K562 (cell line): ENCODE results near the gene ABCA3. TPM values are rescaled to one million over a fixed set of nuclear protein-coding genes. Genes with fewer than 3 reads are reported as not detected.

Experiments
- ATAC-seq: fragments of 200-7000 bp; cut with Tn5 transposase; 3 replicates; pipeline ENCODE4 v1.9.1; 2020; ENCODE audit warnings: moderate library complexity
- BruUV-seq: library from RNA; stranded (reverse); fragments of 400-500 nt; replicated peaks from 2 replicates; lab custom pipeline; 2021; lab: Mats Ljungman, UMichigan
- CTCF ChIA-PET: fragments of 300-600 bp; formaldehyde crosslinking; extraction: SDS; loops from one replicate; lab custom pipeline; 2021; ENCODE audit warnings: low intra/inter-chr PET ratio; lab: Yijun Ruan, JAX
- POLR2A ChIA-PET: fragments of 300-600, 350-650 bp; sonication (Branson Sonifier 250); formaldehyde crosslinking; extraction: SDS; loops from one replicate; lab custom pipeline; 2021; ENCODE audit warnings: antibody characterized with exemption, inconsistent platforms; lab: Yijun Ruan, JAX
- DNase-seq, 4 experiments: peaks; one replicate each; pipeline versions ENCODE4 v3.0.0 to v3.0.0-alpha.2; 2011 to 2018; ENCODE audit warnings: low spot score in 3 of 4, mixed read lengths in 3 of 4; ENCODE audit errors: extremely low read depth in 1 of 4
- FAIRE-seq: peaks from 2 replicates; lab custom pipeline; 2011; peaks lifted over from hg19 to GRCh38; lab: Jason Lieb, UNC
- H2AFZ ChIP-seq: 2 replicates; pipeline ENCODE4 v1.6.0; 2011; ENCODE audit warnings: low read depth, low read length, control low read depth, inconsistent platforms
- H3K27ac ChIP-seq: fragments of 200-600 bp; 3 replicates; pipeline ENCODE4 v1.8.0; 2011; ENCODE audit warnings: low read depth, mild to moderate bottlenecking, control low read depth, inconsistent platforms, low read length, moderate library complexity, mixed read lengths; ENCODE audit errors: extremely low read depth
- H3K27me3 ChIP-seq, 2 experiments: fragments of 300-600 bp in 1 of 2; 2 replicates in 1 of 2; 3 replicates in 1 of 2; pipeline versions ENCODE4 v1.6.0 to v1.8.0; 2011; ENCODE audit warnings: inconsistent platforms in 2 of 2, low read length in 2 of 2, mild to moderate bottlenecking in 1 of 2, mixed read lengths in 1 of 2, moderate library complexity in 1 of 2; ENCODE audit not compliant: control insufficient read depth in 2 of 2, insufficient read depth in 2 of 2
- H3K36me3 ChIP-seq: fragments of 300-600 bp; 3 replicates; pipeline ENCODE4 v1.8.0; 2011; ENCODE audit warnings: mild to moderate bottlenecking, low read length, inconsistent platforms; ENCODE audit not compliant: control insufficient read depth, insufficient read depth
- H3K4me1 ChIP-seq, 2 experiments: fragments of 200-600 bp in 1 of 2; replicated peaks in 1 of 2; 2 replicates in 1 of 2; 3 replicates in 1 of 2; pipeline versions ENCODE4 v1.5.1 to v1.8.0; 2011; ENCODE audit warnings: inconsistent platforms in 2 of 2, low read length in 2 of 2, mild to moderate bottlenecking in 1 of 2, mixed read lengths in 1 of 2, moderate library complexity in 1 of 2; ENCODE audit not compliant: control insufficient read depth in 2 of 2, insufficient read depth in 2 of 2
- H3K4me2 ChIP-seq: 2 replicates; pipeline ENCODE4 v1.6.1; 2011; ENCODE audit warnings: low read length, control low read depth, inconsistent platforms, mixed read lengths; ENCODE audit not compliant: insufficient read depth
- H3K4me3 ChIP-seq: fragments of 200-600 bp; sonication (generic), shearing (Covaris generic); 2 replicates; pipeline ENCODE4 v1.5.1; 2016; ENCODE audit warnings: control low read depth, inconsistent platforms
- H3K79me2 ChIP-seq: fragments of 200-600 bp; 3 replicates; pipeline ENCODE4 v1.8.0; 2011; ENCODE audit warnings: low read length, inconsistent platforms; ENCODE audit not compliant: control insufficient read depth, insufficient read depth
- H3K9ac ChIP-seq, 2 experiments: 2 replicates each; pipeline versions ENCODE4 v1.6.0 to v1.6.1; 2011; ENCODE audit warnings: low read depth in 2 of 2, low read length in 2 of 2, control low read depth in 1 of 2, inconsistent platforms in 1 of 2, mild to moderate bottlenecking in 1 of 2, mixed read lengths in 1 of 2; ENCODE audit not compliant: insufficient read depth in 1 of 2
- H3K9me1 ChIP-seq: one replicate; pipeline ENCODE4 v1.6.0; 2011; ENCODE audit warnings: inconsistent platforms, mild to moderate bottlenecking, low read length, moderate library complexity; ENCODE audit not compliant: control insufficient read depth, insufficient read depth
- H3K9me3 ChIP-seq: replicated peaks from 2 replicates; pipeline ENCODE4 v1.5.1; 2011; ENCODE audit warnings: low read depth, low read length, inconsistent platforms; ENCODE audit not compliant: control insufficient read depth, insufficient read depth
- H4K20me1 ChIP-seq: replicated peaks from 2 replicates; pipeline ENCODE4 v1.6.1; 2011; ENCODE audit warnings: low read length, inconsistent platforms, mixed read lengths; ENCODE audit not compliant: control insufficient read depth, insufficient read depth
- CCNT2 ChIP-seq: IDR thresholded peaks from 2 replicates; pipeline ENCODE4 v1.6.1; 2011; ENCODE audit warnings: borderline replicate concordance, low read depth, mild to moderate bottlenecking, moderate library complexity, mixed read lengths, low read length; ENCODE audit not compliant: insufficient read length; ENCODE audit errors: extremely low read depth
- EWSR1 ChIP-seq: fragments of 450-650 bp; IDR thresholded peaks from 2 replicates; pipeline ENCODE4 v1.6.1; 2018; ENCODE audit warnings: borderline replicate concordance, mild to moderate bottlenecking, low read depth, moderate library complexity; ENCODE audit not compliant: partially characterized antibody
- FOXM1 ChIP-seq, 2 experiments: fragments of 450-650 bp in 1 of 2; sonication (generic) in 1 of 2; formaldehyde crosslinking in 1 of 2; IDR thresholded peaks; 2 replicates each; pipeline versions ENCODE4 v1.6.1 to v1.9.0; 2017 to 2022; ENCODE audit warnings: low read depth in 2 of 2, mild to moderate bottlenecking in 2 of 2, missing genetic modification reagents in 1 of 2, moderate library complexity in 1 of 2
- HDAC1 ChIP-seq, 2 experiments: fragments of 450-650 bp; IDR thresholded peaks; 2 replicates each; pipeline ENCODE4 v1.6.1; 2016 to 2017; ENCODE audit warnings: inconsistent platforms in 1 of 2, mild to moderate bottlenecking in 1 of 2, moderate library complexity in 1 of 2
- MTA2 ChIP-seq: fragments of 450-650 bp; IDR thresholded peaks from 2 replicates; pipeline ENCODE4 v1.6.1; 2016; ENCODE audit warnings: low read depth
- NELFE ChIP-seq: IDR thresholded peaks from 2 replicates; pipeline ENCODE4 v1.6.1; 2011; ENCODE audit warnings: mild to moderate bottlenecking; ENCODE audit not compliant: insufficient read depth, insufficient read length
- PHB ChIP-seq: fragments of 250-450 bp; sonication (Bioruptor Pico); IDR thresholded peaks from 2 replicates; pipeline ENCODE4 v1.5.0; 2021
- PHF20 ChIP-seq: fragments of 450-650 bp; IDR thresholded peaks from 2 replicates; pipeline ENCODE4 v1.6.1; 2018; ENCODE audit not compliant: partially characterized antibody
- POU5F1 ChIP-seq: fragments of 150-350 bp; IDR thresholded peaks from 2 replicates; pipeline ENCODE4 v1.6.1; 2014; ENCODE audit warnings: borderline replicate concordance, low read length, low read depth, mild to moderate bottlenecking; ENCODE audit not compliant: partially characterized antibody
- RBM25 ChIP-seq: fragments of 200-400 bp; formaldehyde crosslinking; IDR thresholded peaks from 2 replicates; pipeline ENCODE4 v1.6.1; 2018; ENCODE audit warnings: low read length, low read depth, moderate library complexity; ENCODE audit not compliant: severe bottlenecking
- TARDBP ChIP-seq: fragments of 450-650 bp; IDR thresholded peaks from 2 replicates; pipeline ENCODE4 v1.6.1; 2016
- ZNF347 ChIP-seq: fragments of 450-650 bp; formaldehyde crosslinking; IDR thresholded peaks from 2 replicates; pipeline ENCODE4 v1.4.0; 2020; ENCODE audit warnings: low read depth, mild to moderate bottlenecking, moderate library complexity
- ZNF668 ChIP-seq: fragments of 250-450 bp; sonication (Bioruptor Pico); IDR thresholded peaks from 2 replicates; pipeline ENCODE4 v1.8.0; 2022; ENCODE audit warnings: mild to moderate bottlenecking, inconsistent platforms
- ZNF830 ChIP-seq: fragments of 250-450 bp; sonication (Bioruptor Pico); IDR thresholded peaks from 2 replicates; pipeline ENCODE4 v1.5.0; 2021; ENCODE audit warnings: mild to moderate bottlenecking
- ZZZ3 ChIP-seq: fragments of 450-650 bp; IDR thresholded peaks from 2 replicates; pipeline ENCODE4 v1.6.1; 2016; ENCODE audit warnings: antibody characterized with exemption, mild to moderate bottlenecking, moderate library complexity
- WGBS: fragments of 100-300 bp; shearing (Covaris generic); methylation state at CpG from one replicate; pipeline ENCODE4 v1.1.6; 2016; ENCODE audit warnings: low coverage, mixed read lengths; ENCODE audit not compliant: insufficient coverage; ENCODE audit errors: missing lambda C conversion rate; 5-methylcytosine and 5-hydroxymethylcytosine counted together
- in situ Hi-C: fragments of 300-500 bp; cut with MboI; formaldehyde crosslinking; loops from 4 replicates; pipeline ENCODE4 v1.15.0; 2018; ENCODE audit warnings: inconsistent platforms, mixed read lengths
- intact Hi-C: fragments of 100-400 bp; cut with micrococcal nuclease; formaldehyde crosslinking; loops from 2 replicates; pipeline ENCODE4 v1.14.2; 2022
- polyA plus RNA-seq, 8 experiments: library from polyadenylated mRNA; depleted of rRNA in 4 of 8; stranded (reverse) in 5 of 8; unstranded in 3 of 8; fragments of >200 nt; fragmentation: Nextera tagmentation in 2 of 8; fragmentation: Illumina TruSeq in 1 of 8; extraction: Ambion mirVana in 2 of 8; extraction: Trizol in 1 of 8; gene quantifications; 2 replicates each; pipeline versions ENCODE4 v1.2.1 to v1.2.3, GENCODE V29; 2011 to 2014; ENCODE audit warnings: inconsistent platforms in 1 of 8, missing spikeins in 1 of 8
- total RNA-seq, 7 experiments: library from RNA; depleted of rRNA in 6 of 7; stranded (reverse); fragments of >200 nt in 6 of 7; fragmentation: Illumina TruSeq in 2 of 7; extraction: Trizol in 2 of 7; gene quantifications; 2 replicates each; pipeline versions ENCODE4 v1.2.1 to v1.2.3, GENCODE V29; 2011 to 2021; ENCODE audit warnings: low replicate concordance in 1 of 7
- TF ChIP-seq, protein P1 (sequence below): fragments of 200-400 bp; formaldehyde crosslinking; IDR thresholded peaks from 2 replicates; pipeline ENCODE4 v1.6.1; 2017; ENCODE audit warnings: mild to moderate bottlenecking, low read depth, low read length, moderate library complexity
- TF ChIP-seq, protein P2 (sequence below): fragments of 450-650 bp; formaldehyde crosslinking; IDR thresholded peaks from 2 replicates; pipeline ENCODE4 v1.4.0; 2020; ENCODE audit warnings: mild to moderate bottlenecking, moderate library complexity
- TF ChIP-seq, protein P3 (sequence below): fragments of 450-650 bp; IDR thresholded peaks from 2 replicates; pipeline ENCODE4 v1.7.1; 2018; ENCODE audit warnings: mild to moderate bottlenecking, low read depth; ENCODE audit not compliant: partially characterized antibody

ABCA3 gene
- total and polyA plus RNA-seq, 9 of the 15 experiments (the other 6 are each of a cell fraction or from before 2014, with no cell fraction given), result 0.66 to 23.7 (median 6.9) TPM

DNA sequence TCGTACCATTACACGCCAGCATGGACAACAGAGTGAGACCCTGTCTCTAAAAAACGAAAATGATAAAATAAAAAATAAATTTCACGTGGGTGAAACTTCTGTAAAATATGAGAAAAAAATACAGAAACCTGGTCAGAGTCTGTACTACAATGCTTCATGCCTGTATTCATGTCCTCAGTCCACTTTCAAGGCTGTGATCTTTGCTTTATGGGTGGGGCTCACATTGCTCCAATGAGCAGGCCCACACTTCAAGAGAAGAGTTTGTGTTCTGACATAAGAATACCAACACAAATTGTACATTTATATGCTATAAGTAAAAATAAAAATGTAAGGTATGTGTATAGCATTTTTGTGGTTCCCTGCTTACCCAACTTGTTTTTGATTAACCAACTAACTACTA is 32.2 kb upstream of the ABCA3 start:
- WGBS, result 8% methylated on average over 4 of the region's 4 CpGs
- FAIRE-seq (no peak), ATAC-seq (no peak), DNase-seq (no peak)
- H3K4me2 ChIP-seq, result no peak overlapping the region
- no TSS peak for BruUV-seq
- no peak overlapping the region for H3K4me3 ChIP-seq
- ChIA-PET CTCF (no interaction called here), POLR2A (no interaction called here)
- no peaks in the 10 kb centered on the region for H3K36me3 ChIP-seq
- peaks cover 8 to 17% of the 10 kb centered on the region in 2 experiments; a peak in 4 of 5 replicates for H3K27me3 ChIP-seq
- H2AFZ ChIP-seq, result no peak overlapping the region
- H3K9me1 ChIP-seq, result no peaks in the 10 kb centered on the region
- in situ Hi-C loops (no loop called here), intact Hi-C loops (no loop called here)
- no peaks in the 10 kb centered on the region for H3K79me2 ChIP-seq
- H4K20me1 ChIP-seq, result no peaks in the 10 kb centered on the region
- H3K9ac ChIP-seq, result no peak overlapping the region
- no peaks in the 10 kb centered on the region for H3K9me3 ChIP-seq
- H3K4me1 ChIP-seq, result no peaks in the 10 kb centered on the region
- no peak overlapping the region for H3K27ac ChIP-seq
- TF ChIP-seq PHF20, result no peak
- TF ChIP-seq TARDBP, result no peak
- TF ChIP-seq, protein P1, sequence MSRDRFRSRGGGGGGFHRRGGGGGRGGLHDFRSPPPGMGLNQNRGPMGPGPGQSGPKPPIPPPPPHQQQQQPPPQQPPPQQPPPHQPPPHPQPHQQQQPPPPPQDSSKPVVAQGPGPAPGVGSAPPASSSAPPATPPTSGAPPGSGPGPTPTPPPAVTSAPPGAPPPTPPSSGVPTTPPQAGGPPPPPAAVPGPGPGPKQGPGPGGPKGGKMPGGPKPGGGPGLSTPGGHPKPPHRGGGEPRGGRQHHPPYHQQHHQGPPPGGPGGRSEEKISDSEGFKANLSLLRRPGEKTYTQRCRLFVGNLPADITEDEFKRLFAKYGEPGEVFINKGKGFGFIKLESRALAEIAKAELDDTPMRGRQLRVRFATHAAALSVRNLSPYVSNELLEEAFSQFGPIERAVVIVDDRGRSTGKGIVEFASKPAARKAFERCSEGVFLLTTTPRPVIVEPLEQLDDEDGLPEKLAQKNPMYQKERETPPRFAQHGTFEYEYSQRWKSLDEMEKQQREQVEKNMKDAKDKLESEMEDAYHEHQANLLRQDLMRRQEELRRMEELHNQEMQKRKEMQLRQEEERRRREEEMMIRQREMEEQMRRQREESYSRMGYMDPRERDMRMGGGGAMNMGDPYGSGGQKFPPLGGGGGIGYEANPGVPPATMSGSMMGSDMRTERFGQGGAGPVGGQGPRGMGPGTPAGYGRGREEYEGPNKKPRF, result no peak
- TF ChIP-seq RBM25, result no peak
- no peak for TF ChIP-seq CCNT2
- no peak for TF ChIP-seq ZNF830
- no peak for TF ChIP-seq EWSR1
- TF ChIP-seq POU5F1, result no peak
- TF ChIP-seq, protein P2, sequence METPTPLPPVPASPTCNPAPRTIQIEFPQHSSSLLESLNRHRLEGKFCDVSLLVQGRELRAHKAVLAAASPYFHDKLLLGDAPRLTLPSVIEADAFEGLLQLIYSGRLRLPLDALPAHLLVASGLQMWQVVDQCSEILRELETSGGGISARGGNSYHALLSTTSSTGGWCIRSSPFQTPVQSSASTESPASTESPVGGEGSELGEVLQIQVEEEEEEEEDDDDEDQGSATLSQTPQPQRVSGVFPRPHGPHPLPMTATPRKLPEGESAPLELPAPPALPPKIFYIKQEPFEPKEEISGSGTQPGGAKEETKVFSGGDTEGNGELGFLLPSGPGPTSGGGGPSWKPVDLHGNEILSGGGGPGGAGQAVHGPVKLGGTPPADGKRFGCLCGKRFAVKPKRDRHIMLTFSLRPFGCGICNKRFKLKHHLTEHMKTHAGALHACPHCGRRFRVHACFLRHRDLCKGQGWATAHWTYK (CRISPR knock-in tag), result no peak
- TF ChIP-seq MTA2, result no peak
- TF ChIP-seq ZNF347 (CRISPR knock-in tag), result no peak
- no peak for TF ChIP-seq NELFE
- TF ChIP-seq ZZZ3, result no peak
- no peak for TF ChIP-seq HDAC1 (IDR thresholded peaks at IDR 0.05)
- TF ChIP-seq, protein P3, sequence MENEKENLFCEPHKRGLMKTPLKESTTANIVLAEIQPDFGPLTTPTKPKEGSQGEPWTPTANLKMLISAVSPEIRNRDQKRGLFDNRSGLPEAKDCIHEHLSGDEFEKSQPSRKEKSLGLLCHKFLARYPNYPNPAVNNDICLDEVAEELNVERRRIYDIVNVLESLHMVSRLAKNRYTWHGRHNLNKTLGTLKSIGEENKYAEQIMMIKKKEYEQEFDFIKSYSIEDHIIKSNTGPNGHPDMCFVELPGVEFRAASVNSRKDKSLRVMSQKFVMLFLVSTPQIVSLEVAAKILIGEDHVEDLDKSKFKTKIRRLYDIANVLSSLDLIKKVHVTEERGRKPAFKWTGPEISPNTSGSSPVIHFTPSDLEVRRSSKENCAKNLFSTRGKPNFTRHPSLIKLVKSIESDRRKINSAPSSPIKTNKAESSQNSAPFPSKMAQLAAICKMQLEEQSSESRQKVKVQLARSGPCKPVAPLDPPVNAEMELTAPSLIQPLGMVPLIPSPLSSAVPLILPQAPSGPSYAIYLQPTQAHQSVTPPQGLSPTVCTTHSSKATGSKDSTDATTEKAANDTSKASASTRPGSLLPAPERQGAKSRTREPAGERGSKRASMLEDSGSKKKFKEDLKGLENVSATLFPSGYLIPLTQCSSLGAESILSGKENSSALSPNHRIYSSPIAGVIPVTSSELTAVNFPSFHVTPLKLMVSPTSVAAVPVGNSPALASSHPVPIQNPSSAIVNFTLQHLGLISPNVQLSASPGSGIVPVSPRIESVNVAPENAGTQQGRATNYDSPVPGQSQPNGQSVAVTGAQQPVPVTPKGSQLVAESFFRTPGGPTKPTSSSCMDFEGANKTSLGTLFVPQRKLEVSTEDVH, result no peak
- no peak for TF ChIP-seq ZNF668 (CRISPR knock-in tag)
- TF ChIP-seq FOXM1 (IDR thresholded peaks at IDR 0.05; ENCODE audit: low read depth), result no peak
- no peak for TF ChIP-seq FOXM1 (CRISPR knock-in tag; IDR thresholded peaks at IDR 0.05; ENCODE audit: low read depth)
- no peak for TF ChIP-seq PHB (CRISPR knock-in tag)
